B cell (primary cell): ENCODE measurements around the gene ATOSB. TPM values are rescaled to one million over a fixed set of nuclear protein-coding genes. Genes with fewer than 3 reads are reported as not detected.

Source experiments
- ATAC-seq: fragments of 200-7000 bp; cut with Tn5 transposase; one replicate; pipeline ENCODE4 v1.10.0; 2021; ENCODE audit warnings: low read depth, mild to moderate bottlenecking, moderate number of reproducible peaks, moderate library complexity
- CTCF ChIA-PET: fragments of 350-600 bp; sonication (Branson Sonifier 250); formaldehyde crosslinking; loops from one replicate; lab custom pipeline; 2021; ENCODE audit warnings: antibody characterized with exemption, inconsistent platforms; lab: Charles Lee
- POLR2A ChIA-PET: fragments of 350-600 bp; sonication (Branson Sonifier 250); formaldehyde crosslinking; loops from one replicate; lab custom pipeline; 2021; ENCODE audit warnings: antibody characterized with exemption; lab: Charles Lee
- DNase-seq: peaks from one replicate; pipeline ENCODE4 v3.0.0; 2013
- H2AFZ ChIP-seq: 2 replicates; pipeline ENCODE4 v1.6.1; 2012; ENCODE audit warnings: mild to moderate bottlenecking, low read depth, low read length; ENCODE audit not compliant: insufficient read depth, poor library complexity, severe bottlenecking
- H3K27ac ChIP-seq, 2 donors: 1 replicate in 1 of 2; 2 replicates in 1 of 2; pipeline ENCODE4 v1.5.1; 2012 to 2013; ENCODE audit warnings: low read length in 2 of 2, mild to moderate bottlenecking in 2 of 2, moderate library complexity in 1 of 2
- H3K27me3 ChIP-seq, 4 experiments: fragments of 200-600 bp in 1 of 4; sonication (generic) in 1 of 4; replicated peaks in 1 of 4; 1 replicate in 2 of 4; 2 replicates in 2 of 4; pipeline versions ENCODE4 v1.6.1 to v1.7.0; 2013 to 2016; ENCODE audit warnings: low read length in 3 of 4, mild to moderate bottlenecking in 2 of 4, mixed read lengths in 1 of 4, moderate library complexity in 1 of 4; ENCODE audit not compliant: insufficient read depth in 4 of 4, control insufficient read depth in 3 of 4; ENCODE audit errors: control extremely low read depth in 1 of 4
- H3K36me3 ChIP-seq, 2 experiments: replicated peaks in 1 of 2; 1 replicate in 1 of 2; 2 replicates in 1 of 2; pipeline versions ENCODE4 v1.6.1 to v1.7.1; 2013; ENCODE audit warnings: low read length in 1 of 2; ENCODE audit not compliant: insufficient read depth in 2 of 2, control insufficient read depth in 1 of 2; ENCODE audit errors: control extremely low read depth in 1 of 2, extremely low read depth in 1 of 2
- H3K4me1 ChIP-seq, 2 donors: fragments of 200-600 bp in 1 of 2; sonication (generic) in 1 of 2; 1 replicate in 1 of 2; 2 replicates in 1 of 2; pipeline versions ENCODE4 v1.5.1 to v1.6.1; 2013 to 2017; ENCODE audit warnings: low read length in 2 of 2; ENCODE audit not compliant: control insufficient read depth in 2 of 2, insufficient read depth in 2 of 2
- H3K4me2 ChIP-seq: replicated peaks from 2 replicates; pipeline ENCODE3; 2012; ENCODE audit warnings: mild to moderate bottlenecking, low read depth, low read length; ENCODE audit not compliant: poor library complexity, severe bottlenecking
- H3K4me3 ChIP-seq, 5 experiments: fragments of 200-600 bp in 1 of 5; sonication (generic) in 1 of 5; 1 replicate in 3 of 5; 2 replicates in 2 of 5; pipeline versions ENCODE4 v1.5.1 to v1.7.0; 2011 to 2016; ENCODE audit warnings: low read length in 4 of 5, mild to moderate bottlenecking in 4 of 5, low read depth in 2 of 5, control low read depth in 1 of 5, moderate library complexity in 1 of 5; ENCODE audit not compliant: insufficient read depth in 1 of 5; ENCODE audit errors: control extremely low read depth in 1 of 5, extremely low read depth in 1 of 5
- H3K79me2 ChIP-seq: fragments of 200-600 bp; sonication (generic); one replicate; pipeline ENCODE4 v1.6.0; 2016; ENCODE audit warnings: low read length; ENCODE audit not compliant: control insufficient read depth, insufficient read depth
- H3K9ac ChIP-seq: fragments of 200-600 bp; sonication (generic); 2 replicates; pipeline ENCODE4 v1.6.1; 2017; ENCODE audit warnings: mild to moderate bottlenecking, low read length, moderate library complexity
- H3K9me3 ChIP-seq, 3 donors: one replicate each; pipeline versions ENCODE4 v1.6.1 to v1.7.1; 2013; ENCODE audit warnings: low read length in 2 of 3; ENCODE audit not compliant: control insufficient read depth in 2 of 3, insufficient read depth in 1 of 3; ENCODE audit errors: control extremely low read depth in 1 of 3
- H4K20me1 ChIP-seq: 2 replicates; pipeline ENCODE4 v1.6.0; 2012; ENCODE audit warnings: mild to moderate bottlenecking, low read length; ENCODE audit not compliant: insufficient read depth, control insufficient read depth, poor library complexity, severe bottlenecking
- H3K27ac Mint-ChIP-seq: one replicate; pipeline ENCODE4 v1.8.0; 2021; ENCODE audit warnings: mixed read lengths
- H3K27me3 Mint-ChIP-seq: one replicate; pipeline ENCODE4 v1.8.0; 2021; ENCODE audit warnings: mixed read lengths
- H3K4me1 Mint-ChIP-seq: one replicate; pipeline ENCODE4 v1.8.0; 2021; ENCODE audit warnings: mixed read lengths
- H3K4me3 Mint-ChIP-seq: one replicate; pipeline ENCODE4 v1.8.0; 2021; ENCODE audit warnings: mixed read lengths
- H3K9me3 Mint-ChIP-seq: one replicate; pipeline ENCODE4 v1.8.0; 2022; ENCODE audit warnings: mixed read lengths; ENCODE audit not compliant: insufficient read depth
- CTCF ChIP-seq: fragments of 200-600 bp; IDR thresholded peaks from one replicate; pipeline ENCODE4 v1.8.0; 2022; ENCODE audit warnings: antibody characterized with exemption, mild to moderate bottlenecking
- EZH2 ChIP-seq: IDR thresholded peaks from 2 replicates; pipeline ENCODE4 v1.6.1; 2012; ENCODE audit warnings: borderline replicate concordance, low read depth, mild to moderate bottlenecking, moderate library complexity, low read length; ENCODE audit not compliant: insufficient read depth, poor library complexity, severe bottlenecking
- WGBS: methylation state at CpG from one replicate; pipeline ENCODE4 v1.1.5; 2013; ENCODE audit warnings: missing lambda C conversion rate; ENCODE audit not compliant: insufficient coverage; 5-methylcytosine and 5-hydroxymethylcytosine counted together
- intact Hi-C: fragments of 100-400 bp; cut with micrococcal nuclease; formaldehyde crosslinking; loops from one replicate; pipeline ENCODE4 v1.10.0; 2022
- polyA plus RNA-seq: library from polyadenylated mRNA; depleted of rRNA; stranded (reverse); fragments of >200 nt; gene quantifications from 2 replicates; pipeline ENCODE4 v1.2.3, GENCODE V29; 2012
- total RNA-seq, 2 donors: library from RNA; stranded (reverse); fragments of 120-200 nt in 1 of 2; gene quantifications; 1 replicate in 1 of 2; 2 replicates in 1 of 2; pipeline versions ENCODE4 v1.2.3 to v1.2.4, GENCODE V29; 2013 to 2022

ATOSB gene
- total and polyA plus RNA-seq, 2 donors (not counting 1 experiment from before 2014, with no cell fraction given) = 6.5 to 9.4 TPM

- Histone ChIP-seq H3K4me3 (peak overlapping the region; percentile 61 to 94 (median 88)), H3K4me1 (peaks cover 13 to 22% of the 10 kb centered on the region in 2 donors), H2AFZ (peak overlapping the region; percentile 86), H4K20me1 (no peaks in the 10 kb centered on the region), H3K9ac (peak overlapping the region; percentile 86), H3K9me3 (no peaks in the 10 kb centered on the region), H3K4me2 (peak overlapping the region; percentile 84), H3K27ac (peak overlapping the region; percentile 86 to 96), H3K36me3 (peaks cover 0 to 26% of the 10 kb centered on the region in 2 experiments), H3K79me2 (peaks cover 16% of the 10 kb centered on the region), H3K27me3 (no peaks in the 10 kb centered on the region)
- WGBS = 5% methylated on average over 10 of the region's 10 CpGs
- Mint-ChIP-seq H3K4me3 (peak overlapping the region; percentile 86), H3K4me1 (peaks cover 32% of the 10 kb centered on the region), H3K27me3 (no peaks in the 10 kb centered on the region), H3K27ac (peak overlapping the region; percentile 97), H3K9me3 (no peaks in the 10 kb centered on the region)
- ChIA-PET CTCF (interaction anchor here (1.3 to 2.5 kb wide), 5 partner anchors 9 to 203 kb away, joined by 5 to 22 read pairs (median 9); partner anchors contain the start of genes ATOSB and FANCG), POLR2A (interaction anchor here (1.0 to 2.7 kb wide), 4 partner anchors 9 to 31 kb away, joined by 5 to 15 read pairs (median 12); partner anchors contain the start of genes ATOSB, FANCG and VCP)
- DNase-seq = no peak
- ATAC-seq = no peak
- intact Hi-C loops = loop anchor here (2.0 kb wide), 2 partner anchors 58 to 630 kb away; partner anchors contain the start of genes CREB3 and TLN1
- TF ChIP-seq EZH2 (no peak), CTCF (no peak)
Measured at GRCh38 chr9:35102465-35102768, 13.2 kb downstream of the ATOSB start.

GRCh38 chr9:35097573-35097972 lies 18.1 kb downstream of the ATOSB start:
- CTCF ChIA-PET = interaction anchor here (0.8 to 4.1 kb wide), 7 partner anchors 13 to 379 kb away, joined by 3 to 61 read pairs (median 18); partner anchors contain the start of genes FANCG and VCP
- Histone ChIP-seq H3K27me3 (no peaks in the 10 kb centered on the region), H4K20me1 (no peaks in the 10 kb centered on the region), H2AFZ (no peak overlapping the region), H3K27ac (no peak overlapping the region), H3K4me1 (peaks cover 15 to 29% of the 10 kb centered on the region in 2 donors), H3K4me3 (no peak overlapping the region), H3K36me3 (peaks cover 0 to 46% of the 10 kb centered on the region in 2 experiments), H3K4me2 (no peak overlapping the region), H3K9ac (no peak overlapping the region), H3K9me3 (no peaks in the 10 kb centered on the region), H3K79me2 (peaks cover 16% of the 10 kb centered on the region)
- DNase-seq (no peak), ATAC-seq (no peak)
- no peak for TF ChIP-seq EZH2
- no peak for TF ChIP-seq CTCF
- intact Hi-C loops = loop anchor here (5.0 kb wide), 1 partner anchor 720 kb away; the partner anchor contains the start of gene MYORG
- H3K9me3 Mint-ChIP-seq = no peaks in the 10 kb centered on the region
- no peaks in the 10 kb centered on the region for H3K27me3 Mint-ChIP-seq
- POLR2A ChIA-PET = interaction anchor here (0.8 kb wide), 1 partner anchor 717 kb away, joined by 3 read pairs; no protein-coding TSS in a partner anchor
- H3K4me3 Mint-ChIP-seq = peak overlapping the region; percentile 61
- 88% methylated on average over 2 of the region's 3 CpGs for WGBS
- peaks cover 46% of the 10 kb centered on the region for H3K4me1 Mint-ChIP-seq
- peak overlapping the region; percentile 79 for H3K27ac Mint-ChIP-seq
